Kidney epithelial cell (primary cell): Measurements from ENCODE around the gene TERT. TPM values are rescaled to one million over a fixed set of nuclear protein-coding genes. Genes with fewer than 3 reads are reported as not detected.
"Not testable (repeated sequence)": the region's sequence is repeated elsewhere in the genome, so short reads cannot be mapped to it uniquely, and the experiment has no call there.

Source experiments
- DNase-seq: peaks from one replicate; pipeline ENCODE4 v3.0.0-alpha.2; 2010; ENCODE audit warnings: low read depth
- H3K27me3 ChIP-seq: 2 replicates; pipeline ENCODE4 v1.6.0; 2011; ENCODE audit warnings: low read length; ENCODE audit not compliant: control insufficient read depth, insufficient read depth
- H3K36me3 ChIP-seq: 2 replicates; pipeline ENCODE4 v1.5.1; 2011; ENCODE audit warnings: low read length; ENCODE audit not compliant: control insufficient read depth, insufficient read depth
- H3K4me3 ChIP-seq: 2 replicates; pipeline ENCODE4 v1.5.1; 2011; ENCODE audit warnings: low read depth, mild to moderate bottlenecking, control low read depth, low read length
- total RNA-seq: library from RNA; depleted of rRNA; stranded (reverse); fragments of >200 nt; gene quantifications from 2 replicates; pipeline ENCODE4 v1.2.3, GENCODE V29; 2015
- TF ChIP-seq, protein P1 (sequence below): IDR thresholded peaks from 2 replicates; pipeline ENCODE4 v1.5.1; 2011; ENCODE audit warnings: mild to moderate bottlenecking, moderate library complexity, low read length, control low read depth, inconsistent platforms; ENCODE audit not compliant: insufficient read depth, poor library complexity, severe bottlenecking

TERT gene
- total RNA-seq, 1 donor from 2014 or later = not detected

DNA sequence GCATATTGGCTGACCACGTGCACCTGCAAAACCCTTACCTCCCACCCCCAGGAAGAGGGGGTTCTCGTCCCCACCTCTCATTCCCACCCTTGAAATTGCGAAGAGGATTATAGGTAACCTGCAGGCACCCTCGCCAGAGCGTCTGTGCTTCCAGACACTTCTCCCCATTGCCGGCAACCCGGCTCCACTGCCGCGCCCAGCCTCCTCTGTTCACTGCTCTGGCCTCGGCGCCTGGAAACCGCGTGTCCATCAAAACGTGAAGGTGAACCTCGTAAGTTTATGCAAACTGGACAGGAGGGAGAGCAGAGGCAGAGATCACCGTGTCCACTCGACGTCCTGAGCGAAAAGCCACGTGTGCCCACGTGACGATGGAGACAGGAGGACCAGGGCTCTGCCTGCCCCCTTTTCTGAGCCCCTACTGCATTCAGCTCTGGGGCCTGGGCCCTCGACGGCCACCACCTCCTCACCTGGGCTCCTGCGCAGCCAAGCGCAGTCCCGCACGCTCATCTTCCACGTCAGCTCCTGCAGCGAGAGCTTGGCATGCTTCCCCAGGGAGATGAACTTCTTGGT, 1.9 kb downstream of the TERT start:
- H3K27me3 ChIP-seq = peaks cover 21% of the 10 kb centered on the region
- DNase-seq = no peak
- TF ChIP-seq, protein P1, sequence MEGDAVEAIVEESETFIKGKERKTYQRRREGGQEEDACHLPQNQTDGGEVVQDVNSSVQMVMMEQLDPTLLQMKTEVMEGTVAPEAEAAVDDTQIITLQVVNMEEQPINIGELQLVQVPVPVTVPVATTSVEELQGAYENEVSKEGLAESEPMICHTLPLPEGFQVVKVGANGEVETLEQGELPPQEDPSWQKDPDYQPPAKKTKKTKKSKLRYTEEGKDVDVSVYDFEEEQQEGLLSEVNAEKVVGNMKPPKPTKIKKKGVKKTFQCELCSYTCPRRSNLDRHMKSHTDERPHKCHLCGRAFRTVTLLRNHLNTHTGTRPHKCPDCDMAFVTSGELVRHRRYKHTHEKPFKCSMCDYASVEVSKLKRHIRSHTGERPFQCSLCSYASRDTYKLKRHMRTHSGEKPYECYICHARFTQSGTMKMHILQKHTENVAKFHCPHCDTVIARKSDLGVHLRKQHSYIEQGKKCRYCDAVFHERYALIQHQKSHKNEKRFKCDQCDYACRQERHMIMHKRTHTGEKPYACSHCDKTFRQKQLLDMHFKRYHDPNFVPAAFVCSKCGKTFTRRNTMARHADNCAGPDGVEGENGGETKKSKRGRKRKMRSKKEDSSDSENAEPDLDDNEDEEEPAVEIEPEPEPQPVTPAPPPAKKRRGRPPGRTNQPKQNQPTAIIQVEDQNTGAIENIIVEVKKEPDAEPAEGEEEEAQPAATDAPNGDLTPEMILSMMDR = no peak
- no peaks in the 10 kb centered on the region for H3K36me3 ChIP-seq
- no peak overlapping the region for H3K4me3 ChIP-seq

DNA sequence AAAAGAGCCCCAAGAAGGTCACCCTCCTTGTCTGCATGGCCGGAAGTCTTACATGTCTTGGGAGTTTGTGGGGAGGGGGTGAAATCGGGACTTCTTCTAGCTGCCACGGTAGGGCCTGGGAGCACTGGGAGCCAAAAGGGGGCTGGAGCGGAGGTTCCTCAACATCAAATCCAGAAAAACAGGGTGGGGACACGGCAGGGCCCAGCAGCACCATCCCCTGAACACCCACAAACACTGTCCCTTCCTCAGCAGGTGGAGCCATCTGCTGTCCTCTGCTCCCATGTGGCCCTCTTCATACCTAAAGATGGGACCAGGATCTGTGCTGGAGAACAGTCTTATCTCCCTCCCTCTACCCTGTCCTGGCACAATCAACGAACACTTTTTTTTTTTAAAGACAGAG, 2.7 kb downstream of the TERT start:
- TF ChIP-seq, protein P1 = no peak
- Histone ChIP-seq H3K36me3 (no peaks in the 10 kb centered on the region), H3K27me3 (peaks cover 21% of the 10 kb centered on the region), H3K4me3 (no peak overlapping the region)
- no peak for DNase-seq

DNA sequence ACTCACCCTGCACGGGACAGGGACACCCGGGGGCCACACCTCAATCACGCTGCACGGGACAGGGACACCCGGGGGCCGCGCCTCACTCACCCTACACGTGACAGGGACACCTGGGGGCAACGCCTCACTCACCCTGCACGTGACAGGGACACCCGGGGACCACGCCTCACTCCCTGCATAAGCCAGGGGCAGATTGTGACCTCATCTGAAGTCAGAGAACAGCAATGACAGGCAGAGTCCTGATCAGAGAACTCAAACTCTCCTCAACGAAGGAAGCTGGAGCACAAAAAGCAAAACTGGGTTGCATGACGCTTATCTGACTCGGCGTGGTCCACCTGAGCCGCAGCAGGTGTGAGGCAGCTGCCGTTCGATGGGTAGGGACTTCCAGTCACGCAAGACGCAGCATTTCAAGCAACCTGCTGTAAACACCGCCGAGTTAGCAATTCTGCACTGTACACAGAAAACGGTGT, 3.2 kb downstream of the TERT start:
- no peak for DNase-seq
- no peaks in the 10 kb centered on the region for H3K36me3 ChIP-seq
- TF ChIP-seq, protein P1 = no peak
- H3K27me3 ChIP-seq = peaks cover 21% of the 10 kb centered on the region
- H3K4me3 ChIP-seq = no peak overlapping the region

DNA sequence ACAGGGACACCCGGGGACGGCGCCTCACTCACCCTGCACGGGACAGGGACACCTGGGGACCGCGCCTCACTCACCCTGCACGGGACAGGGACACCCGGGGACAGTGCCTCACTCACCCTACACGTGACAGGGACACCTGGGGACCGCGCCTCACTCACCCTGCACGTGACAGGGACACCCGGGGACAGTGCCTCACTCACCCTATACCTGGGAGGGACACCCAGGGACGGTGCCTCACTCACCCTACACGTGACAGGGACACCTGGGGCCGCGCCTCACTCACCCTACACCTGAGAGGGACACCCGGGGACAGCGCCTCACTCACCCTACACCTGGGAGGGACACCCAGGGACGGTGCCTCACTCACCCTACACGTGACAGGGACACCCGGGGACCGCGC, 3.9 kb downstream of the TERT start:
- not testable (repeated sequence) for H3K36me3 ChIP-seq, DNase-seq, H3K4me3 ChIP-seq
- H3K27me3 ChIP-seq = peaks cover 21% of the 10 kb centered on the region

DNA sequence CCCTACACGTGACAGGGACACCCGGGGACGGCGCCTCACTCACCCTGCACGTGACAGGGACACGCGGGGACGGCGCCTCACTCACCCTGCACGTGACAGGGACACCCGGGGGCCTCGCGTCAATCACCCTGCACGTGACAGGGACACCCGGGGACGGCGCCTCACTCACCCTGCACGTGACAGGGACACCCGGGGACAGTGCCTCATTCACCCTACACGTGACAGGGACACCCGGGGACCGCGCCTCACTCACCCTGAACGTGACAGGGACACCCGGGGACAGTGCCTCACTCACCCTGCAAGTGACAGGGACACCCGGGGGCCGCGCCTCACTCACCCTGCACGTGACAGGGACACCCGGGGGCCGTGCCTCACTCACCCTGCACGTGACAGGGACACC, 5.3 kb downstream of the TERT start:
- not testable (repeated sequence) for DNase-seq, H3K4me3 ChIP-seq, H3K36me3 ChIP-seq
- peaks cover 10% of the 10 kb centered on the region for H3K27me3 ChIP-seq

DNA sequence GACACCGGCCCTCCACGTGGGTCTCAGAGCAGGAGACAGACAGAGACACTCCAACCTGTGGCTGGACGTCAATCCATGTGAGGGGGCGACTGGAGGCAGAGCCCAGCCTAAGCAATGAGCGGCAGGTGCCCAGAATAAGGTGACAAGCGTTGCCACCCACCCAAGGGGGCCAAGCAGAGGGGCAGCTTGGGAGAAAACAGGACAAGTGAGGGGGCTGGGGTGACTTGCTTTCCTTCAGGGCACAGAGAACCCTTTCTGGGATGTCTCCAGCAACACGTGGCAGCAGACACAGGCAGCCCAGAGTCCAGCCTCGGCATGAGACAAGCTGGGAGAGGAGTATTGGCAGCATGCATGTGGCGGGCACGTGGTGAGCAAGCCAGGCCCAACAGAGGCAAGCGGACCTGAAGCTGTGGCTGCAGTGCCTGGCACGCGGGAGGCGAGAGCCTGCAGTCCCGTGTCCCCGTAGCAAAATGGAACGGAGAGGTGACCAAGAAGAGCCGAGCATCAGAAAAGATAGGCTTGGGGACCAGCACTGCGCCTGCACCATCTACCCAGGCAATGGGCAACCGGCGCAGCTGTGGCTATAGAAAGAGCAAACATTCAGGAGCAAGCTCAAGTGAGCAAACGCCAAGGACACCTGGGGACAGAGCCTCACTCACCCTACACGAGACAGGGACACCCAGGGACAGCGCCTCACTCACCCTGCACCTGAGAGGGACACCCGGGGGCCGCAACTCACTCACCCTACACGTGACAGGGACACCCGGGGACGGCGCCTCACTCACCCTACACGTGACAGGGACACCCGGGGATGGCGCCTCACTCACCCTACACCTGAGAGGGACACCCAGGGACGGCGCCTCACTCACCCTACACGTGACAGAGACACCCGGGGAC, 6.2 kb downstream of the TERT start:
- TF ChIP-seq, protein P1 = no peak
- Histone ChIP-seq H3K4me3 (no peak overlapping the region), H3K27me3 (peaks cover 3% of the 10 kb centered on the region), H3K36me3 (no peaks in the 10 kb centered on the region)
- no peak for DNase-seq

DNA sequence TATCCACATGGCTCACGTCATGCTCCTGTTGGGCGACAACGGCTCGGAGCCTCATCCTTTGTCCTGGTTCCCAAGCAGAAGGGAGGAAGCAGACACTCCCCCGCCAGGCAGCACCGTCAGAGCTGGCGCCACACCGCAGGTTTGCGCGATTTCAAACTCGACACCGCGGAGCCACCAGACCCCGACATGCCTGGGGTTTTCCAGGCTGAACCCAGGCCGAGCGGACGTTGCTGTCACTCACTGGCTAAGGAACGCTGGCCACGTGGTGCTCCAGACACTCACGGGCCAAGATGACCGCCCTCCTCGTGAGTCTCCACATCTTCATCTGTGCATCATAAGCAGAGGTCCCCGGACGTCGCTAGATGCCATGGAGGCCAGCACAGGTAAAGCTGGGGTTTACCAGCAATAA, 9.0 kb downstream of the TERT start:
- TF ChIP-seq, protein P1 = no peak
- H3K36me3 ChIP-seq = no peaks in the 10 kb centered on the region
- H3K4me3 ChIP-seq = no peak overlapping the region
- H3K27me3 ChIP-seq = no peaks in the 10 kb centered on the region
- no peak for DNase-seq
